ENCODE measurements around the gene GAD1.
A peak's percentile ranks its signal among the peaks of the same experiment; 100 is the strongest.

The GAD1 gene

GRCh38 chr2:170816504-170817092 is at the start of gene GAD1:
GAD1 (plus strand) TSS chr2:170816887; CDS start chr2:170818592, 1,705 bp downstream.
- peak; percentile 57 to 74 (median 70) for DNase-seq

DNA sequence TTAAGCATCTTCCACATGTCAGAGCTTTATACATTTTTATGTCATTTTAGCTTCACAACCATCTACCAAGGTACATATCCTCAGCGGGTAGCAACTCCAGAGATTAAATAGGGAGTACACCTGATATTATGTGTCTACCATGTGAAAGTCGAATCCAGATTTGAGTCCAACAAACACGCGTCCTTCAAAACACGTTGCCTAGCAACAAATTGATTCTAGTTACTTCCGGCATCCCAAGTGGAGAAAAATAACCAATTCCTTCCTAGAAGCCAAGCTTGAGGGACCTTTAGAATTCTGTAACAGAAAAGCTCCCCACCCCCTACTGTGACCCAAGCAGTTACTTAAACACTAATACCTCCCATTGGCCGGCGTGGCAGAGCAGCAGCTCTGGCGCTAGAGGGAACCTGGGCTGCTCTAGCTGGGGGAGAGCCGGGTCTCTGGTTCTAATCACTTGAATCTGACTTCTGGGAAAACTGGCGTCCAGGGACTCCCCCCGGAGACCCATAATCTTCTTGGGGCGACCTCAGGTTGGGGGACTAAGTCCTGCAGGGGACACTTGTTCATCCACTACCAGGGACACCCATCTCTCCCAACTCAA is 46.6 kb upstream of the GAD1 start, which contains the start of gene ERICH2:
ERICH2 (plus strand) TSS at position 371 of the 598 bp plus-strand sequence. CDS start 304 bp downstream, outside the sequence.
- peak; percentile 27 to 70 (median 66) for DNase-seq

DNA sequence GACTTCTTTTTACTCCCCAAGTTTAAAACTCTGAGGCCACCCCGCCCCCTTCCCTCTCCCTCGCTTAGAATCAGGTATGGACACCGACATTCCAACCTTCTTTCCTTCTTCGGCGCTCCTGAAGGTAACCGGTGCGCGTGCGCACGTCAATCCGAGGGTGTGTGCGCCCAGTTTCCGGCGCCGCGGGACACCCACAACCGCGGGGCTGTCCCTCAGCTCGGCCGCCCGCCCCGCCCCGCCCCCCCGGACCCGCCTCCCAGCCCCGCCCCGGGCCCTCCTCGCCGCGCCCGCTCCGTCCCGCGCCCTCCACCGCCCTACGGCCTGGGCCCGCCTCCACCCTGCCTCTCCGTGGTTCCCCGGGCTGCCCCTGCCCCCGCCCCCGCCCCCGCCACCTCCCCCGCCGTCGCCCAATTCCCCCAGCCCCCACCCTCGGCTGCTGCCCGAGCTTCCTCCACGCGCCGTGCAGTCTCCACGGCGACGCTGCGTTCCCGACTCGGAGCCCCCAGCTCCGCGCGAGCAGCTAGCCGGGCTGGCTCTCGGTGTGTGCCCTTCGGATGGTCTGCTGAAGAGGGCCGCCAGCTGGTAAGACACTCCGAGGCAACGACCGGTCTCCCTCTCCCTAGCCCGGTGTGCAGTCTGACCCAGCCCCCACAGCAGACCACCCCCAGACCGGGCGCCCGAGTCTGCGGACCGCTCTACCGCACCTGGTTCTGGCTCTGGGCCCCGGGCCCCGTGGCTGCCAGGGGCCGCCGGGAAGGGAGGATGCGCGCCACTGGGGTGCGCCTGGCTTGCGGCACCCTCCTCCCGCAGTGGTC is 45.9 kb upstream of the GAD1 start:
- DNase-seq, result peak; percentile 49 to 70 (median 60)

DNA sequence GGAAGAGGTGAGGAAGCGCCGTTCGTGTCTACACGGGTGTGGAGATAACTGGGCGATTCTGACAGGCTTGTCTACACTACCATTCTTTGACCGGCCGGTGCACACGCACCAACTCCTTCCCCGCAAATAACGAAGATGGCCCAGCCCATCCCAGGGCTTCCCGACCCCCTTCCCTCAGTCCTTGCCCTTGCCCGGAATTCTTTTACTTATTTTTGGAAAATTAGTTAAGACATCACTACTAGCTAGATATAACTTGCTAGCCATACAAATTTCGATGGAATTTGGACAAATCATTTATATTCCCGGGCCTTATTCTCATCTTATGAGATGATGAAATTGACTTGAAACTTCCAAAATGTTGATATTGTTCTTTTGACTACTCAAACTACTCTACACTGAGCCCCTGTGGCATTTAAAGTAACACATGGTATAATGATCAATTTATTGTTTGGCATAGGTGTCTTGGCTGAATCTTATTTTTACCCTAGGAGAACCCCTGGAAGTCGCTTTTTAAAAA is 45.2 kb upstream of the GAD1 start:
- no peak for DNase-seq

DNA sequence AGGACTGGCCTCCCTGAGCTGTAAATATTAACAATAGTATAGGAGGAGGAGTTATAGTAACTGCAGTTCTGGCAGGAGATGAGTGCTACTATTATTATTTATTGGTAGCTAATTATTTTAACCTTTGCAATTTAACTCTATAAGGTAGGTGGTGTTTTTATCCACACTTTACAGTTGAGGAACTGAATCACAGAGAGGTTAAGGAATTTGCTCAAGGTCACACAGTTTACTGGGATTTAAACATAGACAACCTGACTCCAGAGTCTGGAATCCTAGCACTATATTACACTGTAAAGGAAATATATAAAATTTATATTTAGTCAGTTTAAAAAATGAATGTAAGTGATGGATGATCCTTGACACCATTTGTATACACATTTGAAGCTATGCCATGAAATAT is 44.4 kb upstream of the GAD1 start:
- no peak for DNase-seq

- DNase-seq, result no peak
These were observed 42.6 kb upstream of the GAD1 start for GRCh38 chr2:170774074-170774473.

DNA sequence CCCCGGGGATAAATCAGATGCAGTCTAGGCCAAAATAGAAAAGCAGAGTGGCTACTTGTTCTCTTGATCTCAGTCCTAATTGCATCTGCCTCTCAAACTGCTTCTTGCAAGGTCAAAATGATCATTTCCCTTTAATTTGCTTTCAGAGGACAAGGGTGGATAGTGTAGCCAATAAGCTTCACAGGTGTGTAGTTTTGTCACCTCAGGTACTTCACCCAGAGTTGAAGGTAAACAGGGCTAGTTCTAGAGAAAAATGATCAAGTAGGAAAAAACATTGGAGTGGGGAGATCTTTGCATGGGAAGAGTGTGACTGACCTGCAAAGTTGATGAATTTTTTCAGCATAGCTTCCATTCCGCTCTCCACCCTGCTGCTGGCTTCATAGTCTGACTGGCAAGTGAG is 37.8 kb upstream of the GAD1 start:
- DNase-seq, result no peak

DNA sequence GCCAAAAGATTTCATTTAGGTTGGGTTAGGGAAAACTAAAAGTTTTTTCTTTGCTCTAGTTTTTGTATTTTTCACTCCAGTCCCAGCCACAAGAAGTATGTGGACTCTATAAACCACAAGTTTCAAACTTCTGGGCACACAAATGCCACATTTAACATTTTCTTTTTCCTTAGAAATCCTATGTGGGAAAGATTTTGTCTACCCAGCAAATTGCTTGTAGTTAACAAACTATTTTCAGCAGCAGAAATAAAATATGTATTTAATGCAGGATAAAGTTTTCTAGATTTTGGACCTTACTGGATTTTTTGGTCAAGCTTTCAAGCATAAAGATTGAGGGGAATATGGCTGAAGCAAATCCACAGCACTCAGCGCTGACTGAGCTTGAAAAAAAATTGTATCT is 37.4 kb upstream of the GAD1 start:
- DNase-seq, result no peak

DNA sequence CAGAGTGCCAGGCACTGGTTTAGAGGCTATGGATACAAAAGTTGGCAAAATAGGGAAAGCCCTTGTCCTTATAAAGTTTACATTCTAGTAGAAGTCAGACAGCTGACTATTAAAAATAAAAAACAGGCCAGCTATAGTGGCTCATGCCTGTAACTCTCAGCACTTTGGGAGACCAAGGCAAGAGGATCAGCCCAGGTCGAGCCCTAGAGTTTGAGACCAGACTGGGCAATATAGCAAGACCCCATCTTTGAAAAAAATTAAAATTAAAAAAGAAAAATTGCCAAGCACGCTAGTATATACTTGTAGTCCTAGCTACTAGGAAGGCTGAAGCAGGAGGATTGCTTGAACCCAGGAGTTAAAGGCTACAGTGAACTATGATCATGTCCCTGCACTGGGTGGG is 34.0 kb upstream of the GAD1 start:
- DNase-seq, result no peak

GRCh38 chr2:170783549-170783948 is 33.1 kb upstream of the GAD1 start:
- DNase-seq, result no peak

- no peak for DNase-seq
These were observed 17.7 kb upstream of the GAD1 start for GRCh38 chr2:170798996-170799395.

DNA sequence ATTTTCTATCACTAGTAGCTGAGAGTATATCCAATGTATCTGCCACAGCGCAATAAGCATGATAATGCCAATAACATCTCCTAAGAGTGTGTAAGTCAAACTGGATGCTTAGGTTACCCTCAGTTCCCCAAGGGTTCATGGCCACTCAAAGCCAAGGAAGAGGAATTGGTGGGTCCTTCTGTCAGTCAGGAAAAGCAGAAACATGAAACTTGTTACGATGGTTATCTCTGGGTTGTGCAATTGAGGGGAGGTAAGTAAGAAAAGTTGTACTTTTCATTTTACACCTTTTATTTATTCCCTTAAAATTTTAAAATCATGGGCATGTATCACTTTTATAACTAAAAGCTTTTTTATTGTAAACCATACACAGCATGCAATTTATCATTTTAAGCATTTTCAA is 10.1 kb upstream of the GAD1 start:
- no peak for DNase-seq

DNA sequence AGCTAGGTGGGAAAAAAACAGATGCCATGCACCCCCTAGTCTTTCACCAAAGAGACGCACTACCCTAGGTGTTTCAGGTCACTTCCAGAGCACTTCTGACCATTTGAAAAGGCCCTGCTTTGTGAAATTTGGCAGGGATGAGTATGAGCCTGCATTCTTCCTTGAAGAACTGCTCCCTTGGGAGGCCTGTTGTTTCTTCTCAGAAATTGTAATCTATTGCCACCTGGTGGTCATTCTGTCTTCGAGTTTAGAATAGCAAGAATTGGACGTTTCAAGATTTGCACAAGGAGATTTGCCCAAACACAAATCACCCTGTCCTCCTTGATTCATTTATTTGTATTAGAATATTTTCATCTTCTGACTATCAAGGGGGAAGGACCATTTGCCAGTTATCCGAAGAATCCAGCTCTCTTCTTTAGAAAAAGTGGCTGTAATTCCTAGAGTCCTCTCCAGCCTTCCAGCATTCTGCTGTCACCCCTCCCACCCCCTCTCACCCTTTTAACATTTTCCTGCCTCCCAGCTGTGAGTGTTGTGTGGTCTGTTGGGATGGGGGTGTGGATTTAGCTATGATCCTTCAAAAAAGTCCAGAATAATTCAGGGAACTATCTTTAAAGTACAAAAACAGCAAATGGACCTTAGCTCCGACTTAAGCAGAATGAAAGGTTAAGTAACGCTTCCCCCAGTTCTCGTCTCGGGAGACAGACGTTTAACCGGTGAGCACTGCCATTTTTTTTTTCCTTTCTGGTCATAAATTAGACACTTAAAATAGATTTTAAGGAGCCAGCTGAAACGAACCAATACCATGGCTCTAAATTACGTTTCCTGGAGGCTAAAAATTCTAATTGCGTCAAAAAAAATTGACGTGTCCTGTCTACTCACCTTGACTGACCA is 3.7 kb upstream of the GAD1 start:
- peak; percentile 26 to 92 (median 73) for DNase-seq

GRCh38 chr2:170813611-170814532 is 2.8 kb upstream of the GAD1 start:
- no peak for DNase-seq

GRCh38 chr2:170814533-170815230 is 2.0 kb upstream of the GAD1 start:
- DNase-seq, result no peak

- no peak for DNase-seq
These were observed 1.4 kb upstream of the GAD1 start for GRCh38 chr2:170815311-170815710.

- peak; percentile 59 to 83 (median 75) for DNase-seq
These were observed 762 bp upstream of the GAD1 start for GRCh38 chr2:170815746-170816503.

DNA sequence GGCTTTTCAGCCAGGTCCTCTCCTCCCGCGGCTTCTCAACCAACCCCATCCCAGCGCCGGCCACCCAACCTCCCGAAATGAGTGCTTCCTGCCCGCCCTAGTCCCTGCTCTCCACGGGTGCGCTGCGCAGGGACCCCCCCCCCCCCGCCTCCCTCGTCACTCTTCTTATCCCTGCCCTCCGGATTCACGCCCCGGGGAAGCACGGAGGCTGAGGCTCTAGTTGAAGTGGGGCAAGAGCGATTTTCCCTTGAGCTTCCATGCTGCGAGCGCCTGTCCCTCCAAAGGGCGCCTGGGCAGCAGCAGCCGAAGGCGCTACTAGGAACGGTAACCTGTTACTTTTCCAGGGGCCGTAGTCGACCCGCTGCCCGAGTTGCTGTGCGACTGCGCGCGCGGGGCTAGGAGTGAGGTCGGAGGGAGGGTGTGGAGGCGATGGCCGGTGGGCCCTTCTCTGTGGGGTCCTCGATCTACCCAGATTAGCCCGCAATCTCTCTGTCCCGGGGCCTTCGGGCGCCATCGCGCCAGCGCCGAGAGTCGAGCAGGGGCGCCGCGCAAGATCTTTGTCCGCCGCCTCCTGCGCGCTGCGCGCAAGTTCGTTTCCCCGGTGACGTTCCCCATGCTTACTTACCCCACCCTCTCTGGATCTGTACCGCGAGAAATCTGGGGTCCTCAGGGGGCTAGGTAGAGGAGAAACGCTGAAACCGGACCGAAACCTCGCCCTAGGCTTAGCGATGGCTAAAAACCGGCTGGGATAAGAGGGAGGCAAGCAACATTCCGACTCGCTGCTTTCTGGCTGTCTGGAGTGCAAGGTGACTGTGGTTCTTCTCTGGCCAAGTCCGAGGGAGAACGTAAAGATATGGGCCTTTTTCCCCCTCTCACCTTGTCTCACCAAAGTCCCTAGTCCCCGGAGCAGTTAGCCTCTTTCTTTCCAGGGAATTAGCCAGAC is 677 bp downstream of the GAD1 start:
- peak; percentile 23 to 57 (median 56) for DNase-seq
